HepG2 (cell line): ENCODE measurements around the gene FLAD1. TPM values are rescaled to one million over a fixed set of nuclear protein-coding genes. Genes with fewer than 3 reads are reported as not detected.

Experiments used
- BORCS8-MEF2B ChIP-seq: sonication (generic); formaldehyde crosslinking; IDR thresholded peaks from 2 replicates; pipeline ENCODE4 v1.8.0; 2022; ENCODE audit warnings: mild to moderate bottlenecking, missing genetic modification reagents
- BRD4 ChIP-seq: sonication (generic); formaldehyde crosslinking; IDR thresholded peaks from 2 replicates; pipeline ENCODE4 v1.4.0; 2020; ENCODE audit warnings: missing genetic modification reagents
- ERF ChIP-seq: IDR thresholded peaks from 2 replicates; pipeline ENCODE4 v1.6.1; 2018; ENCODE audit warnings: missing biosample characterization, missing genetic modification reagents
- HMG20A ChIP-seq: IDR thresholded peaks from 2 replicates; pipeline ENCODE4 v1.6.1; 2016; ENCODE audit warnings: borderline replicate concordance
- KDM1A ChIP-seq: IDR thresholded peaks from 2 replicates; pipeline ENCODE4 v1.6.1; 2016; ENCODE audit warnings: missing compliant biosample characterization
- MYC ChIP-seq: sonication (generic); formaldehyde crosslinking; IDR thresholded peaks from 2 replicates; pipeline ENCODE4 v1.9.0; 2021; ENCODE audit warnings: missing genetic modification reagents, borderline replicate concordance
- MYNN ChIP-seq: sonication (generic); formaldehyde crosslinking; IDR thresholded peaks from 2 replicates; pipeline ENCODE4 v1.4.0; 2020; ENCODE audit warnings: mild to moderate bottlenecking, low read depth, missing genetic modification reagents
- NR1H2 ChIP-seq: sonication (generic); formaldehyde crosslinking; IDR thresholded peaks from 2 replicates; pipeline ENCODE4 v1.8.1; 2022; ENCODE audit warnings: low read depth, missing genetic modification reagents, borderline replicate concordance
- POLR2A ChIP-seq, 2 experiments: IDR thresholded peaks; 2 replicates each; pipeline ENCODE4 v1.6.1; 2011; ENCODE audit warnings: low read depth in 2 of 2, low read length in 2 of 2, mild to moderate bottlenecking in 1 of 2, moderate library complexity in 1 of 2; ENCODE audit not compliant: insufficient read depth in 1 of 2
- POLR2G ChIP-seq: fragments of 200-400 bp; formaldehyde crosslinking; IDR thresholded peaks from 2 replicates; pipeline ENCODE4 v1.6.1; 2018; ENCODE audit warnings: mild to moderate bottlenecking, low read depth, low read length, moderate library complexity
- SALL1 ChIP-seq: sonication (generic); formaldehyde crosslinking; IDR thresholded peaks from 2 replicates; pipeline ENCODE4 v1.8.0; 2022; ENCODE audit warnings: mild to moderate bottlenecking, missing genetic modification reagents
- SIX1 ChIP-seq: sonication (generic); formaldehyde crosslinking; IDR thresholded peaks from 2 replicates; pipeline ENCODE4 v1.4.0; 2020; ENCODE audit warnings: missing genetic modification reagents, borderline replicate concordance
- SMAD3 ChIP-seq: sonication (generic); formaldehyde crosslinking; IDR thresholded peaks from 2 replicates; pipeline ENCODE4 v1.4.0; 2020; ENCODE audit warnings: missing genetic modification reagents
- SNAI1 ChIP-seq: sonication (generic); formaldehyde crosslinking; IDR thresholded peaks from 2 replicates; pipeline ENCODE4 v1.5.0; 2020; ENCODE audit warnings: mild to moderate bottlenecking, missing genetic modification reagents, borderline replicate concordance
- SRSF4 ChIP-seq: fragments of 200-400 bp; formaldehyde crosslinking; IDR thresholded peaks from one replicate; pipeline ENCODE4 v1.6.1; 2018; ENCODE audit warnings: mild to moderate bottlenecking, low read depth, low read length, moderate library complexity; ENCODE audit not compliant: poor library complexity, severe bottlenecking
- ZFX ChIP-seq: sonication (generic); formaldehyde crosslinking; IDR thresholded peaks from 2 replicates; pipeline ENCODE4 v1.4.0; 2020; ENCODE audit warnings: mild to moderate bottlenecking, low read depth, missing genetic modification reagents, moderate library complexity
- ZNF124 ChIP-seq: sonication (generic); formaldehyde crosslinking; IDR thresholded peaks from 2 replicates; pipeline ENCODE4 v1.4.0; 2020; ENCODE audit warnings: missing genetic modification reagents
- ZNF3 ChIP-seq: IDR thresholded peaks from 2 replicates; pipeline ENCODE4 v1.7.0; 2017; ENCODE audit warnings: inconsistent platforms
- ZNF350 ChIP-seq: sonication (generic); formaldehyde crosslinking; IDR thresholded peaks from 2 replicates; pipeline ENCODE4 v1.4.0; 2020; ENCODE audit warnings: mild to moderate bottlenecking, low read depth, missing genetic modification reagents, borderline replicate concordance
- ZNF572 ChIP-seq: sonication (generic); formaldehyde crosslinking; IDR thresholded peaks from 2 replicates; pipeline ENCODE4 v1.5.1; 2020; ENCODE audit warnings: mild to moderate bottlenecking, missing genetic modification reagents
- ZSCAN30 ChIP-seq: sonication (generic); formaldehyde crosslinking; IDR thresholded peaks from 2 replicates; pipeline ENCODE4 v1.5.0; 2020; ENCODE audit warnings: mild to moderate bottlenecking, missing genetic modification reagents
- polyA plus RNA-seq, 8 experiments: library from polyadenylated mRNA; depleted of rRNA in 3 of 8; stranded (reverse) in 7 of 8; unstranded in 1 of 8; fragments of >200 nt; fragmentation: Illumina TruSeq in 4 of 8; extraction: Trizol in 4 of 8; gene quantifications; 2 replicates each; pipeline versions ENCODE4 v1.2.1 to v1.2.3, GENCODE V29; 2011 to 2016; ENCODE audit warnings: low read depth in 4 of 8, missing spikeins in 1 of 8, mixed read lengths in 1 of 8; ENCODE audit not compliant: insufficient read depth in 1 of 8
- total RNA-seq, 5 experiments: library from RNA; depleted of rRNA; stranded (reverse); fragments of >200 nt; fragmentation: Illumina TruSeq; extraction: Trizol; gene quantifications; 2 replicates each; pipeline ENCODE4 v1.2.3, GENCODE V29; 2016; ENCODE audit warnings: low read depth in 1 of 5
- TF ChIP-seq, protein P1 (sequence below): sonication (generic); formaldehyde crosslinking; IDR thresholded peaks from 2 replicates; pipeline ENCODE4 v1.4.0; 2020; ENCODE audit warnings: missing genetic modification reagents, borderline replicate concordance
- TF ChIP-seq, protein P2 (sequence below): sonication (generic); formaldehyde crosslinking; IDR thresholded peaks from 2 replicates; pipeline ENCODE4 v1.4.0; 2020; ENCODE audit warnings: missing genetic modification reagents
- TF ChIP-seq, protein P3 (sequence below): sonication (generic); formaldehyde crosslinking; IDR thresholded peaks from 2 replicates; pipeline ENCODE4 v1.4.0; 2020; ENCODE audit warnings: missing genetic modification reagents

The FLAD1 gene
- total and polyA plus RNA-seq, 2 of the 13 experiments (the other 11 are each of a cell fraction or from before 2014, with no cell fraction given), result 25.9 to 32.8 TPM

DNA sequence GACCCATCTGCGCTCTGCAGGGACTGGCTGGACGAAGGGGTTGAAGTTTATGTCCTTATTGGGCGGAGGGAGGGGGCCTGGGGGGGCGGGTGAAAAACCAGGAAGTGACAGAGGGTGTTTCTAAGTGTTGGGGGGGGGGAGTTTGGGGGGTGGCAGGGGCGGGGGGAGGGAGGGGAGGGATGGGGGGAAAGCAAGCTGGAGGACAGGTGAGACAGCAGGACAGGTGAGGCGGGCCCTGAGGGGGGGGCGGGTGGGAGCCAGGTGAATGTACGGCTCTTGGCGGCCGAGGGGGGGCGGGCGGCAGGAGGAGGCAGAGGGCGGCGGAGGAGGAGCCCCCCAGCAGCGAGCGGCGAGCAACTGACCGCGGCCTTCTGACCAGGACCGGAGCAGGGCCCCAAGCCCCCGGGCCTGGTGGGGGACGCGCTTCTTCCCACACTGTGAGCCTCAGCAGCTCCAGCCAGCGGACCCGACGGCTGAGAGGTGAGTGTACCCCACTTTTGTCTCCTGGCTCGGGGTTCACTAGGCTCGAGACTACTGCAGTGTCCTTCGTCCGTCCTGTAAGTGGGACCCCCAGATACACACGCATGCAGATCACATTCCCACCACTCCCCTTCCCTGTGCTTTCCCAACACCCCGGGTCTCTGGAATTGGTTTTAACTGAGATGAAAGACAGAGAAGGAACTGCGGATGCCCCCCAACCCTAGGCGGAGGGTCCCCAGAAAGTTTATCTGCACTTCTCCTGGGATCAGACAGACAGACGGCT is 19.5 kb downstream of the FLAD1 start, which contains the start of gene ZBTB7B (continued):
- TF ChIP-seq, protein P1, sequence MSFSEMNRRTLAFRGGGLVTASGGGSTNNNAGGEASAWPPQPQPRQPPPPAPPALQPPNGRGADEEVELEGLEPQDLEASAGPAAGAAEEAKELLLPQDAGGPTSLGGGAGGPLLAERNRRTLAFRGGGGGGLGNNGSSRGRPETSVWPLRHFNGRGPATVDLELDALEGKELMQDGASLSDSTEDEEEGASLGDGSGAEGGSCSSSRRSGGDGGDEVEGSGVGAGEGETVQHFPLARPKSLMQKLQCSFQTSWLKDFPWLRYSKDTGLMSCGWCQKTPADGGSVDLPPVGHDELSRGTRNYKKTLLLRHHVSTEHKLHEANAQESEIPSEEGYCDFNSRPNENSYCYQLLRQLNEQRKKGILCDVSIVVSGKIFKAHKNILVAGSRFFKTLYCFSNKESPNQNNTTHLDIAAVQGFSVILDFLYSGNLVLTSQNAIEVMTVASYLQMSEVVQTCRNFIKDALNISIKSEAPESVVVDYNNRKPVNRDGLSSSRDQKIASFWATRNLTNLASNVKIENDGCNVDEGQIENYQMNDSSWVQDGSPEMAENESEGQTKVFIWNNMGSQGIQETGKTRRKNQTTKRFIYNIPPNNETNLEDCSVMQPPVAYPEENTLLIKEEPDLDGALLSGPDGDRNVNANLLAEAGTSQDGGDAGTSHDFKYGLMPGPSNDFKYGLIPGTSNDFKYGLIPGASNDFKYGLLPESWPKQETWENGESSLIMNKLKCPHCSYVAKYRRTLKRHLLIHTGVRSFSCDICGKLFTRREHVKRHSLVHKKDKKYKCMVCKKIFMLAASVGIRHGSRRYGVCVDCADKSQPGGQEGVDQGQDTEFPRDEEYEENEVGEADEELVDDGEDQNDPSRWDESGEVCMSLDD, result peak; percentile 78; the same call in 1 of the 2 replicates
- peak; percentile 27; the same call in 1 of the 2 replicates for TF ChIP-seq ZNF572 (CRISPR knock-in tag)
- TF ChIP-seq ERF (CRISPR knock-in tag), result no peak
- TF ChIP-seq SIX1 (CRISPR knock-in tag), result no peak
- 0 out of 2 replicates have a peak, but pooled peaks have one; percentile 2 for TF ChIP-seq ZSCAN30 (CRISPR knock-in tag)
- TF ChIP-seq MYC (CRISPR knock-in tag), result 0 out of 2 replicates have a peak, but pooled peaks have one; percentile 17
- TF ChIP-seq NR1H2 (CRISPR knock-in tag), result no peak
- TF ChIP-seq, protein P2, sequence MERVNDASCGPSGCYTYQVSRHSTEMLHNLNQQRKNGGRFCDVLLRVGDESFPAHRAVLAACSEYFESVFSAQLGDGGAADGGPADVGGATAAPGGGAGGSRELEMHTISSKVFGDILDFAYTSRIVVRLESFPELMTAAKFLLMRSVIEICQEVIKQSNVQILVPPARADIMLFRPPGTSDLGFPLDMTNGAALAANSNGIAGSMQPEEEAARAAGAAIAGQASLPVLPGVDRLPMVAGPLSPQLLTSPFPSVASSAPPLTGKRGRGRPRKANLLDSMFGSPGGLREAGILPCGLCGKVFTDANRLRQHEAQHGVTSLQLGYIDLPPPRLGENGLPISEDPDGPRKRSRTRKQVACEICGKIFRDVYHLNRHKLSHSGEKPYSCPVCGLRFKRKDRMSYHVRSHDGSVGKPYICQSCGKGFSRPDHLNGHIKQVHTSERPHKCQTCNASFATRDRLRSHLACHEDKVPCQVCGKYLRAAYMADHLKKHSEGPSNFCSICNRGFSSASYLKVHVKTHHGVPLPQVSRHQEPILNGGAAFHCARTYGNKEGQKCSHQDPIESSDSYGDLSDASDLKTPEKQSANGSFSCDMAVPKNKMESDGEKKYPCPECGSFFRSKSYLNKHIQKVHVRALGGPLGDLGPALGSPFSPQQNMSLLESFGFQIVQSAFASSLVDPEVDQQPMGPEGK (CRISPR knock-in tag), result peak; percentile 83
- TF ChIP-seq SMAD3 (CRISPR knock-in tag), result 0 out of 2 replicates have a peak, but pooled peaks have one; percentile 11
- TF ChIP-seq POLR2A (IDR thresholded peaks at IDR 0.05; ENCODE audit: insufficient read depth in 1 of 2, low read depth in 2 of 2, low read length in 2 of 2), result peak in 1 of 2 experiments; percentile 25; a peak in 1 of 4 replicates
- TF ChIP-seq ZNF3, result no peak
- TF ChIP-seq BRD4 (CRISPR knock-in tag), result peak; percentile 30; the same call in 1 of the 2 replicates
- TF ChIP-seq MYNN (CRISPR knock-in tag), result no peak
- no peak for TF ChIP-seq ZNF124 (CRISPR knock-in tag)
- no peak for TF ChIP-seq SRSF4
- TF ChIP-seq BORCS8-MEF2B (CRISPR knock-in tag), result no peak
- 0 out of 2 replicates have a peak, but pooled peaks have one; percentile 5 for TF ChIP-seq POLR2G
- no peak for TF ChIP-seq ZNF350
- TF ChIP-seq, protein P3, sequence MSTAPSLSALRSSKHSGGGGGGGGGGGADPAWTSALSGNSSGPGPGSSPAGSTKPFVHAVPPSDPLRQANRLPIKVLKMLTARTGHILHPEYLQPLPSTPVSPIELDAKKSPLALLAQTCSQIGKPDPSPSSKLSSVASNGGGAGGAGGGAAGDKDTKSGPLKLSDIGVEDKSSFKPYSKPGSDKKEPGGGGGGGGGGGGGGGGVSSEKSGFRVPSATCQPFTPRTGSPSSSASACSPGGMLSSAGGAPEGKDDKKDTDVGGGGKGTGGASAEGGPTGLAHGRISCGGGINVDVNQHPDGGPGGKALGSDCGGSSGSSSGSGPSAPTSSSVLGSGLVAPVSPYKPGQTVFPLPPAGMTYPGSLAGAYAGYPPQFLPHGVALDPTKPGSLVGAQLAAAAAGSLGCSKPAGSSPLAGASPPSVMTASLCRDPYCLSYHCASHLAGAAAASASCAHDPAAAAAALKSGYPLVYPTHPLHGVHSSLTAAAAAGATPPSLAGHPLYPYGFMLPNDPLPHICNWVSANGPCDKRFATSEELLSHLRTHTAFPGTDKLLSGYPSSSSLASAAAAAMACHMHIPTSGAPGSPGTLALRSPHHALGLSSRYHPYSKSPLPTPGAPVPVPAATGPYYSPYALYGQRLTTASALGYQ (CRISPR knock-in tag), result 0 out of 2 replicates have a peak, but pooled peaks have one; percentile 4
- no peak for TF ChIP-seq SNAI1 (CRISPR knock-in tag)
- no peak for TF ChIP-seq HMG20A (CRISPR knock-in tag)
- TF ChIP-seq ZFX (CRISPR knock-in tag), result peak; percentile 29; the same call in 1 of the 2 replicates
- peak; percentile 23; the same call in 1 of the 2 replicates for TF ChIP-seq SALL1 (CRISPR knock-in tag)
- TF ChIP-seq KDM1A (CRISPR knock-in tag), result no peak
